Thyroid gland (tissue), 4 donors: Measurements from ENCODE around the gene RGSL1.

Source experiments
- CTCF ChIP-seq, 6 experiments: fragments of 200-600 bp in 3 of 6; fragments of 450-650 bp in 3 of 6; sonication (generic) in 3 of 6; IDR thresholded peaks; one replicate each; pipeline ENCODE4 v1.5.1; 2016 to 2019; ENCODE audit warnings: antibody characterized with exemption in 6 of 6, mild to moderate bottlenecking in 2 of 6, inconsistent platforms in 1 of 6, moderate library complexity in 1 of 6
- POLR2A ChIP-seq, 2 donors: fragments of 450-650 bp; IDR thresholded peaks; one replicate each; pipeline ENCODE4 v1.6.1; 2017; ENCODE audit warnings: antibody characterized with exemption in 2 of 2, mild to moderate bottlenecking in 2 of 2, moderate library complexity in 1 of 2

- TF ChIP-seq CTCF (IDR thresholded peaks at IDR 0.05) = no peak
- no peak for TF ChIP-seq POLR2A (IDR thresholded peaks at IDR 0.05)
Measured at GRCh38 chr1:182460550-182460951, 10.6 kb downstream of the RGSL1 start.
